Heart left ventricle (tissue), 16 donors: Measurements from ENCODE around the gene CXCL16. TPM values are rescaled to one million over a fixed set of nuclear protein-coding genes. Genes with fewer than 3 reads are reported as not detected.

Experiments
- ATAC-seq, 4 donors: fragments of 200-7000 bp; cut with Tn5 transposase; one replicate each; pipeline ENCODE4 v1.9.1; 2020 to 2022; ENCODE audit warnings: moderate library complexity in 4 of 4, mild to moderate bottlenecking in 3 of 4, moderate number of reproducible peaks in 1 of 4
- DNase-seq, 5 donors: peaks; one replicate each; pipeline ENCODE4 v3.0.0-alpha.2; 2020
- H3K27ac ChIP-seq, 12 donors: fragments of 200-600 bp; sonication (generic) in 4 of 12; one replicate each; pipeline versions ENCODE4 v1.5.0 to v1.8.0; 2016 to 2022; ENCODE audit warnings: mild to moderate bottlenecking in 2 of 12
- H3K27me3 ChIP-seq, 9 donors: fragments of 200-600 bp; sonication (generic) in 2 of 9; one replicate each; pipeline versions ENCODE4 v1.5.1 to v1.8.0; 2016 to 2022; ENCODE audit warnings: mild to moderate bottlenecking in 3 of 9
- H3K36me3 ChIP-seq, 9 donors: fragments of 200-600 bp; sonication (generic) in 2 of 9; one replicate each; pipeline versions ENCODE4 v1.5.0 to v1.8.0; 2018 to 2022; ENCODE audit warnings: mild to moderate bottlenecking in 2 of 9
- H3K4me1 ChIP-seq, 12 donors: fragments of 200-600 bp; sonication (generic) in 4 of 12; one replicate each; pipeline versions ENCODE4 v1.5.0 to v1.8.0; 2016 to 2022; ENCODE audit warnings: mild to moderate bottlenecking in 3 of 12
- H3K4me3 ChIP-seq, 12 donors: fragments of 200-600 bp; sonication (generic) in 4 of 12; one replicate each; pipeline versions ENCODE4 v1.5.0 to v1.8.0; 2017 to 2022; ENCODE audit warnings: mild to moderate bottlenecking in 9 of 12, moderate library complexity in 4 of 12
- H3K9me3 ChIP-seq, 12 donors: fragments of 200-600 bp; sonication (generic) in 4 of 12; one replicate each; pipeline versions ENCODE4 v1.5.0 to v1.8.0; 2016 to 2022; ENCODE audit warnings: mild to moderate bottlenecking in 1 of 12
- CTCF ChIP-seq, 12 donors: fragments of 200-600 bp; sonication (generic) in 4 of 12; IDR thresholded peaks; one replicate each; pipeline versions ENCODE4 v1.5.0 to v1.8.0; 2018 to 2022; ENCODE audit warnings: antibody characterized with exemption in 12 of 12, mild to moderate bottlenecking in 5 of 12
- POLR2A ChIP-seq, 2 donors: fragments of 450-650 bp; IDR thresholded peaks; one replicate each; pipeline ENCODE4 v1.6.1; 2017; ENCODE audit warnings: antibody characterized with exemption in 2 of 2, mild to moderate bottlenecking in 2 of 2, moderate library complexity in 2 of 2
- WGBS, 4 donors: extraction: QIAGEN DNeasy Blood & Tissue Kit in 2 of 4; methylation state at CpG; one replicate each; pipeline versions ENCODE4 v1.1.5 to v1.1.7; 2013 to 2018; 5-methylcytosine and 5-hydroxymethylcytosine counted together
- intact Hi-C, 10 donors: fragments of 100-400 bp; cut with DNase I; formaldehyde crosslinking; loops; one replicate each; pipeline versions ENCODE4 v1.11.1 to v1.14.2; 2022
- polyA plus RNA-seq, 2 donors: library from polyadenylated mRNA; stranded (reverse); fragments of 200-250 nt; gene quantifications; one replicate each; pipeline ENCODE4 v1.2.3, GENCODE V29; 2013
- total RNA-seq, 9 donors: library from RNA; depleted of rRNA in 2 of 9; stranded (reverse); fragments of >200 nt in 2 of 9; fragmentation: NEBNext Ultra II Directional in 3 of 9; extraction: Animal tissue kit (Norgen Biotek cat#: 25700) in 3 of 9; gene quantifications; one replicate each; pipeline versions ENCODE4 v1.1.0 to v1.2.4, GENCODE V29; 2016 to 2023
- donor health status: ischemic (EF 13 %, LVEDD 7.1; RV severe dilation, severe dysfunction).
- donor health status: healthy with polysubstance abuse.
- donor health status: DM: no; HTN: yes; CAD: no.
- donor health status: DM: no; HTN: no; CAD: no.
- donor health status: ischemic (EF 25% LVEDD 6.9; RV normal size, moderate dysfunction).
- donor health status: ischemic (EF 25% LVEDD 5.7; RV mildly dilated, moderate dysfunction).
- donor health status: healthy.
- donor health status: DM: yes; HTN: yes; CAD: no.
- donor health status: ischemic (EF 35%, LVEDD 5.7; RV mildly dilated, moderate dysfunction).
- donor health status: nonischemic (EF 11% LVEDD 7.7; RV severe dilation, severe dysfunction).
- donor health status: DM: yes; HTN: yes; CAD: no.
- donor health status: PGD.
- donor health status: ischemic (EF 29% LVEDD 5.4; RV normal size, mild dysfunction).
- donor health status: nonischemic (EF 23%, LVEDD 6.1; RV moderate dilation, normal function).

CXCL16 gene
- total and polyA plus RNA-seq, 11 donors = 1.3 to 42.5 (median 4.2) TPM

- H3K4me3 ChIP-seq = no peak overlapping the region
- H3K4me1 ChIP-seq = peaks cover 0 to 22% (median 1%) of the 10 kb centered on the region in 12 donors
- H3K27me3 ChIP-seq = no peaks in the 10 kb centered on the region
- H3K36me3 ChIP-seq = peaks cover 0 to 51% (median 8%) of the 10 kb centered on the region in 9 donors
- WGBS, 4 donors = 51 to 60% (median 58%) methylated on average over 14 to 20 of the region's 20 CpGs
- ATAC-seq = peak; percentile 40 to 79 (median 64)
- H3K9me3 ChIP-seq = no peaks in the 10 kb centered on the region
- H3K27ac ChIP-seq = peak overlapping the region in 10 of 12 donors; percentile 17 to 84 (median 51)
- intact Hi-C loops = no loop called here
- TF ChIP-seq CTCF (IDR thresholded peaks at IDR 0.05) = no peak
- TF ChIP-seq POLR2A (IDR thresholded peaks at IDR 0.05) = no peak
- peak in 1 of 5 donors; percentile 41 for DNase-seq
Measured at GRCh38 chr17:4721203-4722135, 18.3 kb downstream of the CXCL16 start.

GRCh38 chr17:4720787-4721186 lies 18.9 kb downstream of the CXCL16 start:
- H3K4me1 ChIP-seq = peaks cover 0 to 22% (median 1%) of the 10 kb centered on the region in 12 donors
- peak overlapping the region in 6 of 12 donors; percentile 28 to 84 (median 52) for H3K27ac ChIP-seq
- no peak for DNase-seq
- H3K4me3 ChIP-seq = no peak overlapping the region
- intact Hi-C loops = no loop called here
- no peaks in the 10 kb centered on the region for H3K27me3 ChIP-seq
- peaks cover 0 to 58% (median 8%) of the 10 kb centered on the region in 9 donors for H3K36me3 ChIP-seq
- TF ChIP-seq CTCF (IDR thresholded peaks at IDR 0.05) (no peak), POLR2A (IDR thresholded peaks at IDR 0.05) (no peak)
- H3K9me3 ChIP-seq = no peaks in the 10 kb centered on the region
- WGBS, 4 donors = 86 to 92% (median 90%) methylated on average over 7 of the region's 7 CpGs
- ATAC-seq = no peak

GRCh38 chr17:4719684-4720221 lies 20.0 kb downstream of the CXCL16 start:
- TF ChIP-seq POLR2A (IDR thresholded peaks at IDR 0.05) = no peak
- TF ChIP-seq CTCF (IDR thresholded peaks at IDR 0.05) = no peak
- H3K36me3 ChIP-seq = peaks cover 0 to 60% (median 8%) of the 10 kb centered on the region in 9 donors

GRCh38 chr17:4719146-4719545 lies 20.6 kb downstream of the CXCL16 start:
- TF ChIP-seq POLR2A (IDR thresholded peaks at IDR 0.05) (no peak), CTCF (IDR thresholded peaks at IDR 0.05) (no peak)
- H3K36me3 ChIP-seq = peaks cover 0 to 60% (median 8%) of the 10 kb centered on the region in 9 donors
- peaks cover 0 to 22% (median 1%) of the 10 kb centered on the region in 12 donors for H3K4me1 ChIP-seq
- DNase-seq (no peak), ATAC-seq (no peak)
- no peaks in the 10 kb centered on the region for H3K27me3 ChIP-seq
- 82 to 89% (median 83%) methylated on average over 10 of the region's 10 CpGs for WGBS, 4 donors
- intact Hi-C loops = no loop called here
- no peak overlapping the region for H3K4me3 ChIP-seq
- H3K27ac ChIP-seq = peak overlapping the region in 2 of 12 donors; percentile 45 to 84
- no peaks in the 10 kb centered on the region for H3K9me3 ChIP-seq

More at GRCh38 chr17:4719684-4720221, 20.0 kb downstream of the CXCL16 start:
- ATAC-seq (peak in 3 of 4 donors; percentile 37 to 81 (median 38)), DNase-seq (peak in 1 of 5 donors; percentile 83)
- H3K4me3 ChIP-seq = no peak overlapping the region
- intact Hi-C loops = no loop called here
- H3K9me3 ChIP-seq = no peaks in the 10 kb centered on the region
- peak overlapping the region in 2 of 12 donors; percentile 45 to 84 for H3K27ac ChIP-seq
- H3K27me3 ChIP-seq = no peaks in the 10 kb centered on the region
- peaks cover 0 to 22% (median 0%) of the 10 kb centered on the region in 12 donors for H3K4me1 ChIP-seq
- 69 to 80% (median 71%) methylated on average over 15 of the region's 15 CpGs for WGBS, 4 donors
